DMS153 treated with DMSO at 0.1 percent for 48 hours (cell line): ENCODE measurements around the gene MESD.

Experiments used
- DNase-seq: peaks from one replicate; lab custom pipeline; 2025; ENCODE audit not compliant: unreplicated experiment; lab: John Stamatoyannopoulos, UW

MESD gene

DNA sequence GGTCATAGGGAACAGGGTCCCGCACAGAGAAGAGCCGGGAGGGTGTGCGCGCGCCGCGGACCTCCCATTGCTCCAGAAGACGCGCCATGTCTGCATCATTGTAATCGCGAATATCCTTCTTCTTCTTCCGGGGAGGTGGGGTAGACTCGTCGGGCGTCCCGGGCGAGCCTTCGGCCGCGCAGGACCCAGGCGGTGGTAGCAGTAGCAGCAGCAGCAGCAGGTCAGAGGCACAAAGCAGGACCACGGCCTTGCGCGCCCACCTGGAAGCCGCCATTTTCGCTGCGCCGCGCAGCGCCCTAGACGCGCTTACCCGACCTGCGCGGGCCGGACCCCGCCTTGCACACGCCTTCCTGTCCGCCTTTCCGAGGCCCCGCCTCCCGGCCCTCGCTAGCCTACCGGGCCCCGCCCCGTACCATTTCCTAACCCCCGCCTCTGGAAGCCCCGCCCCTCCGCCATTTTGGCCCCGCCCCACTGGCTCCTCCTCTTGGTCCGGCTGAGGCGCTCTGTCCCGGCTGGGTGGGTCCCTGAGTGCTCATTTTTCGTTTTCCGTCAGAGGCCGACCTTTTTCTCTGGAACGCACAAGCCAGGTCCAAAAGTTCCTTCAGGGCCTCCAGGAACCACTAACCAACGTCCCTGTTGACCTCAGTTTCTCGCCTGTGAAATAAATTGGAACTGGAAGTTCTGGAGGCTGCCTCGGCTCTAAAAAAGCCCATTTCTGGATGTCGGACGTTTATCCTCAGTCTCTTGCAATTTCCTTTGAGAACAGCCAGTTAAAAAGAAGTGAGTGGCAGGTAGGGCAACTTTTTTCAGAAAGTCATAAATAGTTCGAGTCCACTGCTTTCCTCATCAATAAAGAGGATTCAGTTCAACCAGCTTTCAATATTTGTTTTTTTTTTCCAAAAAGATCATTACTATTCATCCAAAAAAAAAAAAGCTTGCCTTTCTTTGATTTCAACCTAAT lies at the start of gene MESD:
MESD (minus strand) TSS at position 302 of the 961 bp plus-strand sequence; CDS start at position 274, 28 bp downstream.
- DNase-seq, result peak; percentile 53

DNA sequence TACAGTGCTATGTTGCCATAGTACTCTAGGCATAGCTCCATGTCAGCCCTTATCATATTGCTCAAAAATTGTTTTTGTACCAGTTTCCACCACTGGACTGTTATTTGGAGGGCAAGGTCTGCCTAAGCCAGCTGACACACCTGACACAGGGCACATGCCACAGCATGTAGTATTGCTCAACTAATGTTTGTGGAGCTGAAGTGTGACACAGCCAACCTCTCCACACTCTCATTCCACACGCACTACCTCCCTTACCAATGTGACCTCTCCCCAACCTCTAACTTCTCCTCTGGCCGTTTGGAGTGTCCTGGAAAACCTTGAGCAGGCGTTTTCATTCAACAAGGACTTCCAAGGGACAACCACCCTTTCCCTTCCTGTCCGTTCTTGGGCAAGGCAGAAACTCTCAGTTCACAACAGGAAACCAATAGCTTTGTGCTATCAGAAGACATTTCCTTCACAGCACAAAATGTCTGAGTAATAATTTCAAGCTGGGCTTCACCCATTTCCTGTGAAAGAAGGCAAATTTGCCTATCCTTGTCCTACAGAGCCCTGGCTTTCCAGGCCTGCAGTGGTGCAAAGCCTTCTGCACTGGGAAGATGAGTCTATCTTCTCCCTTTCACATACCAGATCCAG lies 49.5 kb upstream of the MESD start:
- no peak for DNase-seq

DNA sequence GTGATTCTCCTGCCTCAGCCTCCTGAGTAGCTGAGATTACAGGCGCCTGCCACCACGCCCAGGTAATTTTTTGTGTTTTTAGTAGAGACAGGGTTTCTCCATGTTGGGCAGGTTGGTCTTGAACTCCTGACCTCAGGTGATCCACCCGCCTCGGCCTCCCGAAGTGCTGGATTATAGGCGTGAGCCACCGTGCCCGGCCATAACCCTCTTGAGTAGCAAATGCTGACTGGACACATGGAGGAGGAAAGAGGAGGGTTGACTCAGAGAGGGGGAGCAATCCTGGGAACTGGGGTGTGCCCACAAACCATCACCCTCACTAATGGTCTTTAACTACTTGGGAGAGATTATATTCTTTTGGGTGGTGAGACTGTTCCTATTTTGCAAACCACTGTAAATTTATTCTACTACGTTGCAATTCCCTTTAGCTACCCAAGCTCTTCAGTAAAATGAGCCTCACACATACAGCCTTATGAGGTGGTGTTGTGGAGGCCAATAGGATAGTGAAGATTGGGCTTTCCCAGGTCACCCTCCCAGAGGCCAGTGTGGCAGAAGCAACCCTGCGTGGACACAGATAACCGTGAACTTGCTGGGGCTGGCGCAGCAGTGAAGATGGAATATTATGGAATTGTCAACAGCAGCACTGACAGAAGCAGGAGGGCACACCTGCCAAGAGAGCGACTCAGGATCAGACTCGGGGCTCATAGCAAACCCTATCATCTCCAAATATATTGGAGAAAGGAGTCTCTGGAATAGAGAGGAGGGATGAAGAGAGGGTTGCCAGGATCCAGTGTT lies 48.5 kb upstream of the MESD start:
- DNase-seq, result no peak

DNA sequence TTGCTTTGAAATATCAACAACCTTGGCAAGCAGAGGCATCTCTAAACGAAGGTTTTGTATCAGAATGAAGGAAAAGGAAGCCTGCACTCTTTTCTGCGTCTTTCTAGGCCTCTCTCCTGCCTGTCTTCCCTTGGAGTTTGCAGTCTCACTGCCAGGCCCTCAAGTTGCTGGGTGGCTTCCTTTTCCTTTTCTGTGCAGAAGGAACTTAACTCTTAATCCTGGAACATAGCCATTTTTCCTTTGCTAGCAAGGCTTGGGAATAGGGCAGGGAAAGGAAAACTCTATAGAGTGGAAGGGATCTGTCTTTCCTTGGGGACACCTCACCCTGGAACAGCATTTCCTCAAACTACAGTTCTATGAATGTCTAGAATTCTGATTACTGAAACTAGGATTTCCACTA lies 43.9 kb upstream of the MESD start:
- no peak for DNase-seq

DNA sequence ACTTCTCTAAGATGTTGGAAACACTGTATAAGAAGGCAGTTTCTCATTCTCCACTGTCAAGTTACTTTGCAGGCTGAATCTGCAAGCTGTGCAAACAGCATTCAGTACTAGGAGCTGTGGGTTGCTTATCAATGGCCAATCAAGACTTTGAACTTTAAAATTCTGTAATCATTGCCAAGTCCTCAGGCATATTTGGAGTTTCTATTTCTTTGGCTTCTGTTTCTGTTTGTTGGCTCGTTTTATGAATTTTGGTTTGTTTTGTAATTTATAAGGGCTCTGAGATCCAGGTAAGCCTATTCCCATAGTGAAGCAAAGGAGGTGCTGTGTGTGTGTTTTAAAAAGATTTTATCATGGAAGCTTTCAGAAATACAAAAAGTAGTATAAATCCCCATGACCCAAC lies 43.2 kb upstream of the MESD start:
- DNase-seq, result no peak

DNA sequence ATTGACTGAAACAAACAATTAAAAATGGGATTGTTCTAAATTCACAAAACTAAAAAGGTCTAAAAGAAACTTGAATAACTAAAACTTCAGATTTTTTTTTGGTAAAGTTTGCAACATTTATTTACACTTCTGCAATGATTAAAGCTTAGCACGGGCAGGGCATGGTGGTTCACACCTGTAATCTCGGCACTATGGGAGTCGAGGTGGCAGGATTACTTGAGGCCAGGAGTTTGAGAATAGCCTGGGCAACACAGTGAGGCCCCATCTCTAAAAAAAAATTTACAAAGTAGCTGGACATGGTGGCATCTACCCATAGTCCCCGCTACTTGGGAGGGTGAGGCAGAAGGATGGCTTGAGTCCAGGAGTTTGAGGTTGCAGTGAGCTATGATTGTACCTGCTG lies 42.7 kb upstream of the MESD start:
- DNase-seq, result no peak

DNA sequence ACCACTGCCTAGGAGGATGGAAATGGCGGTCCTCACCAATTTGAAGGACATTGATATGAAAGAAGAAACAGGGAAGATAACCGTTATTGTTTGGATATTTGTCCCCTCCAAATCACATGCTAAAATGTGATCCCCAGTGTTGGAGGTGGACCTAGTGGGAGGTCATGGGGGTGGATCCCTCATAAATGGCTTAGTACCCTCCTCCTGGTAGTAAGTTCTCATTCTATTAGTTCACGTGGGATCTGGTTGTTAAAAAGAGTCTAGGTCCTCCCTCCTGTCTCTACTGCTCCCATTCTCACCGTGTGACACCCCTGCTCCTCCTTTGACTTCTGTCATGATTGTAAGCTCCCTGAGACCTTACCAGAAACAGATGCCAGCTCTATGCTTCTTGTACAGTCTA lies 41.6 kb upstream of the MESD start:
- DNase-seq, result no peak

DNA sequence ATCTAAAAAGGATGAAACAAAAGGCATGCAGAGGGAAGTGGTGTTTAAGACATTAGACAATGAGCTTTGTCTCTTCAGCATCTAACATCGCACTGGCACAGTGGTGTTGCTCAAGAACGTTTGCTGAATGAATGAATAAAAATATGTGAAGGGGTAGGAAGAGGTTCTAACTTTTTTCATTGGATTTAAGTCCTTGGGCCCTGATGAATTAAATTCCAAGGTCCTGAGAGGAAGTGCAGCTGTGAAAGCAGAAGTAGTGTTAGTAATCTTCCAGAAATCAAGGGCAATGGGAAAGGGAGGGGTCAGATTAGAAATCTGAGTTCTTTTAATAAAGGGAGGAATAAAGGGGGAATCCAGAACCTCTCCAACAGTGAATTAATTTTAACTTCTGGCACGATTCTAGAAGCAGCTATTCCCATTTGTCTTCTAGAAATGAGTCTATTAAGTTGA lies 40.7 kb upstream of the MESD start:
- DNase-seq, result no peak

DNA sequence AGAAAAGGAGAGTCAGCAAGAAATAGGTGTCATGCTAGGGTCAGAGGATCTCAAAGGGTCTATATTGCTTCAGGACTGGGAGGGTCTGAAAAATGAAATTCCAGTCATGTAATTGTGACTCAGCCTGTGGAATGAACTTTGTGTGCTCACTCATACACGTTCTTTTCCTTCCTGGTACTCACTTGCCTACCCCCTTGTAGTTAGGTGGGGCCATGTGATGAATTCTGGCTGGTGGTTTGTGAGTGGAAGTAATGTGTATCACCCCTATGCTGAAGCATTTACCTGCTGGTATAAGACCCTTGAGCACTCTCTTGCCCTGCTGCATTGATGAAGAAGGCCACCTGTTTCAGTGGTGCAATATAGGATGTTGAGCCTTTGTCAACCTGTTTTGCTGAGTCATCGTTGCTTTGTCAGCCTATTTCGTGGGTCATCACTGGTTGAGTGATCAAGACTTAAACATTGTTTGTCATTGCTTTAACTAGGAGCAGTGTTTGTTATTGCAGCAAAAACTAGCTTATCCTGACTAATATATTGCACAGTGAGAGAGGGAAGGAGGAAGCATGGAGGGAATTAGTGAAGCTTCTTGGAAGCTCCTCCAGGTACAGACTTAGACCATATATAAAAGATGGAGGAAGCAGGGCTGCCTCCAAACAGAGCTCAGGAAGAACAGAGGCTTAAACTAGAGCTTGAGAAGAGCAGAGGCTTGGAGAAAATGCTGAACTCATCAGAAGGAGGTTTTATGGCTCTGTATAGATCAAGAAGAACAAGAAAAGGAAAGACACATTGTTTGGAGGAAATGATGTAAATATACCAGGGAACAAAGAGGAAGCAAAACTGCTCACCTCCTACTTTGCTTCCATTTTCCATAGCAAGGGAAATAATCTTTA lies 40.0 kb upstream of the MESD start:
- DNase-seq, result no peak

DNA sequence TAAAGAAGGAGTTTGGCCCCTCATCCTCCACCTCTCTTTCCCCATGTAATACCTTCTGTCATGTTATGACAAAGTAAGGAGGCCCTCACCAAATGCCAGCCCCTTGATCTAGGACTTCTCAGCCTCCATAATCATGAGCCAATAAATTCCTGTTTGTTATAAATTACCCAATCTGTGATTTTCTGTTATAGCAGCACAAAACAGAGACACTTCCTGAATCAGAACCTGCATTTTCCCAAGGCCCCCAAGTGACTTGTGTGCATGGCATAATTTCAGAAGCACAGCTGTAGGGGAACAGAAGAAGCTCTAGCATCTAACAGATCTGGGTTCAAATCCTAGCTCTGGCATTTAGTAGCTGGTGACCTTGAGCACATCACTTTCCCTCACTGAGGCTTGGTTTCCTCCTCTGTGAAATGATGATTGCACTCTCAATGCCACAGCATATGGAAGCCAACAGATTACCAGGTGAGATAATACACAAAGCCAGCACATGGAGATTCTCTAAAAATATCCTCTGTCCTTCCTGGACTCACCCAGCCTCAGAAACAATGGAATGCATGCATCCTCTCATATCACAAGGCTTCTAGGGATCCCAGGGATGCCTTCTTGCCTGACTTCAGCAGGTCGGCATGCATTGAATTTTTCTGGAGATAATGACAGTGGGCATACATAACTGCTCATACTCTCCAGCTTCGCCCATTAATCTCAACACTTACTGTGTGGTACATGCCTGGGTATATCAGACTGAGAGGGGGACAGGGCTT lies 37.4 kb upstream of the MESD start:
- DNase-seq, result no peak

DNA sequence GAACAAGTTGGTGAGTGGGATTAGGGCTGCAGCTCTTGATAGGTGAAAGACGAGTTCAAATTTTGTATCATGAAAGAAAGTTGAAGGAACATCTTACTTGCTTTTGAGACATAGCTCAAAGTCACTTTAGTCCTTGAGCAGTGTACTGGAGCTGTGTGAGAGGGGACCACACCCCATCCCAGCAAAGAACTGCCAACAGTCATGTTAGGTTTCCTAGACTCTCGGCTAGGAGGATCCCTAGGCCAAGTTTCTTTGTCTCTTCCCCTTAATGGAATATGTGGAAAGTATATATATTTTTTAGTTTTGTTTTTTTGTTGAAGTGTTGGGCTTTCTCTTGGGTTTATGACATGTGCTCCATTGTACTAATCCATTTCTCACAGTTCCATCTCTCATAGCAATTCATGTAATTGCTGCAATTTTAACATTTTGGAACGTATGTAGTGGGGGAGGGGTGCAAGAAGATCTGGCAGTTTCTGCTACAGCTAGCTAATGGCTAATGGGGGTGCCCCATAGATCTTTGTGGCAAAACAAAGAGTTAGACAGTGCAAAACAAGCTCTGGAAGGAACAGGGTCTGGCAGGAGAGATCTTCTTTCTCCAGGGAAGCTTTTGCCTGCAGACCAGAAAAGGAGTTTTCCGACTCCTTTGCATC lies 36.2 kb upstream of the MESD start:
- no peak for DNase-seq

DNA sequence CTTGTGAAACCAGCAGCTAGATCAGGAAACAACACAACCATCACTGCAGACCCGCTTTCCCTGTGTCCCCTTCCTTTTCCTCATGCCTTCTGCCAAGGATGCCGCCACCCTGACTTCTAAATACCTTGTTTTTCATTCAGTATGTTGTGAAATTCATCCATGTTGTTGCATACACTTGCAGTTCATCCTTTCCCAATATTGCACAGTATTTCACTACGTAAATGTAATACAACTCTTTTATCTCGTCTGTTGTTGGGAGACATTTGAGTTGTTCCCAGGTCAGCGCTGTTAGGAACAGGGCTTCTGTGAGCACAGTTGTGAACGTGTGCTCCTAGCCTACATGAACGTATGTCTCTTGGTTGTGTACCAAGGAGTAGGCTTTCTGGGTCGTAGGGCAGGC lies 35.3 kb upstream of the MESD start:
- DNase-seq, result no peak

DNA sequence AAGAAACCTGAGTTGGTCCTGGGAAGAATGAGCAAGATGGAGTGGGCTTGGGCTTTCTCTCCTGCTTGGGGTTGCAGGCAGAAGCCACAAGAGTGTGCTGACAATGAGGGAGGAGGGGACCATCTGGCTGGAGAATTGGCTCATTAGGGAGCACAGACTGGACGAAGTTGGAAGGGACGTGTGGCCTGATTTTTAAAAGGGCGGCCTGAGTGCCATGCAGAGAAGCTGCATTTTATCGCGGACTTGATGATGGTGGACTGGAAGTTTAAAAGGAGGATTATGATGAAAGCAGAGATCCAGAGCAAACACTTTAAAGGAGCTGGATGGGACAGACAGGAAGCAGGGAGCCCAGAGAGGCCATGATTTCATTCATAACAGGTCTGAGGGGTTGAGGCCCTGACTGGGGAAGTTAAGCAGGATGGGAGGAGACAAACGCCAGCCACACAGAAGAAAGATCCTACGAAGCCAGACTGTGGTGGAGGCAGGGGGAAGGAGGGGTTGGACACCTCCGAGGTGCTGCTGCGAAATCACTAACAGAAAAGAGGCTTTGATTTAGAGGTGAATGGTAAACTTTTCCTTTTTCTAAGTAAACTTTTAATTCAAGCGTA lies 34.8 kb upstream of the MESD start:
- no peak for DNase-seq

DNA sequence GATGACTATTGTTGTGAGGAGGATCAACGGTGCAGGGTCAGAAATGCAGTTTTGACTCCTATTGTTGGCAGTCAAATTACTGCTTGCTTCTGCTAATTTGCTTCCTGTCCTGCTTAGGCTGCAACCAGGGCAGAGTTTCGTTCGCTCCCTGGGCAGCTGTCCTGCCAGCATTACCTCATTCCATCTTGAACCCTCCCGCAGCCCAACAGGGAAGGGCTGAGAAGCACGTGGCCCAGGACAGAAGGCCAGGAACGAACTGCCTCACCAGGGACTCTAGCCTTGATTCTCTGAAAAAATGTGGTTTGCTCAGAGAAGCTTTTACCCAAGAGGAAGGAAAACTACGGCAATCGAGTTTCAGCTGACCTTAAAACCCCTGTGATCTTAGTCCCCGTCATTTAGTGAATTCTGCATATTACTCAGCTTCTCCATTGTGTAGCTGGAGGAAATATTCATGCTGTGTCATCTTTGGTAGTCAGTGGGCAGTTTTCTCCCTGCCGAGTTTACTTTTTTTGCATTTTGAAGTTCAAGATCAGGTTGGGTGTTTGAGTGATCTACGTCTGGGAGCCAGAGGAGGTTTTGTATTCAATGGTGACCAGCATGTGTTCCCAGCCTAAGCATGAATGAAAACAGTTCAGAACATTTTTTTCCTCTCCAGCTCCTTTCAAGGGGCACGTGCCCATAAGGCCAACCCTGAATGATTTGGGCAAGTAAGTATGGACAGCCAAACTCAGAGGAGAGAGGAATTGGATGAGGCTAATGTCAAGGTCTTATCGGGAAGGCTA lies 34.1 kb upstream of the MESD start:
- no peak for DNase-seq

DNA sequence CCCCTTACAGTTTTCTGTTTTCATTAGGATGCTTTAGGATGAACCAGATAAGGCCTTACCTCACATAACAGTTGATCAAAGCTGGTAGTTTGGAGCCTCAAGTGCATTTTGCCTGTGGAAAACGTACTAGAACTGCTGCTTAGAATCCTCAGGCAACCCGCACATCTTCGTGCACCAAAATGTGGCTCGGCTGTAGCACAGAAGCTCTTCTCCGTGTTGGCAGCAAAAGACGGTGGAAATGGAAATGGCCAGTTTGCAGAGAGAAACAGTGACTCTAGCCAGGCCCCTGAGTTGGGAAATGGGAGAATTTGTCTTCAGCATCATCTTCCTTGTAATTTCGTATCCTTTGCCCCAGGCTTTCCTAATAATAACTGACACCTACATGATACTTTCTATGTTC lies 31.7 kb upstream of the MESD start:
- no peak for DNase-seq

DNA sequence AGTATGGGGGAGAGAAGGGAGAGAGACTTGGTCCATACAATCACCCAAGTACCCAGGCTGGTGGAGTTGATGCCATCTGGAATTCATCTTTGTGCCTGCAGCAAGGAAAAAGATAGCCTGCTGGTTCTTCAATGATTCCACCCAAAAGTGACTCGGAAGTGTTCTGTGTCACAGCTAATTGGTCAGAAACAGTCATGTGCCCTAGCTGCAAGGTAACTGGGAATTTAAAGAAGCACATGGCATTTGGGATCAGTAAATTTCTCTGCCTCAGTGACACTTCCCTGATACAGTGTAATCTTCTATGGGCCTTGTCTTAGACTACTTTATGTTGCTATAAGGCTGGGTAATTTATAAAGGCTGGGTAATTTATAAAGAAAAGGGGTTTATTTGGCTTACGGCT lies 28.6 kb upstream of the MESD start:
- no peak for DNase-seq

DNA sequence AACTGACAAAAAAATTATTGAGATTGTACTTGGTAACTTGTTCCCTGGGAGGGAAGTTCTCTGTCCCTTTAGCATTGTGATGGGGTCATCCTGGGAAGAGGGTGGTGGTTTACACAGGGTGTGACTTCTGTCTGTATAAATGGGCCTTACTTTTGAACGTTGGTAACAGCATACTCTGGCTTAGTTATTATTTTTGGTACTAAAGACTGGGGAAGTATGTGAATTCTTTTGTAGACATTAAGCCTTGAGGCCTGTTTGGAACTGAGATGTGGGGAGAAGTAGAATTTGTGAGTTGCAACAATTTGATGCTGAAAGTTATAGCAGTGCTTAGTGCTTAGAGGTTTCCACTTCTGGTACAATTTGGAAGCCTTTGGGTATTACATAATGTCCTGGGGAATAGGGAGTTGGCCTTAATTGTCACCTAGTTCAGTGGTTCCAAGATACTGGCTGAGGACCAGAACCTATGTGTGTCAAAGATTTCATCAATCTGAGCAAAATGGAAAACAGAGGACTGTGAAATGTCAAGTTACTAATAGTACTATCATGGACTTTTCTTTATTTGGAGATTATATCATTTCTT lies 27.0 kb upstream of the MESD start:
- no peak for DNase-seq
